ENCODE measurements around the gene SNRPB. TPM values are rescaled to one million over a fixed set of nuclear protein-coding genes. Genes with fewer than 3 reads are reported as not detected.

Gene SNRPB
- total RNA-seq, 1 experiment from 2014 or later: 401 TPM

DNA sequence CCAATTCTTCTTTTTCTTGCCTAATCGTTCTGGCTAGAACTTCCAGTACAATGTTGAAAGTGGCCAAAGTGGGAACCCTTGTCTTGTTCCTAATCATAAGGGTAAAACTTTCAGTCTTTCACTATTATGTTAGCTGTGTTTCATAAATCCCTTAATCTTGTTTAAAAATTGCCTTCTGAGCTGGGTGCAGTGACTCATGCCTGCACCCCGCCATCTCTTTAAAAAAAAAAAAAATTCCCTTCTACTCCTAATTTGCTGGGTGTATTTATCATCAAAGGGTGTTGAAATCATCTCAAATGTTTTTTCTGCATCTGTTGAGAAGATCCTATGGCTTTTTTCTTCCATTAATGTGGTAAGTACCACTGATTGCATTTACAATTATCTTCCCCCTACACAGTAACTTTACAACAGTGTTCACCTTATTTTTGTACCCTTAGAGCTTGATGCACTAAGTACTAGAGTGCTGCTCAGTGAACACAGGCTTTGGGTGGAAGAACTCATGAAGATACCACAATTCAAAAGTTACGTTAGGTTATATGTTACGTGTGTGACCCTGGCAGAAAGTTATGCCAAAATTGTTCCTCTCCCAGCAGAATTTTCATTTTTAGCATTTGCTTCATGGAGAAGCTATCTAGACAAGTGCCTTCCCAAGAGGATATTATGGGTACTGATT lies 9.7 kb downstream of the SNRPB start:
- Histone ChIP-seq H3K27me3 (no peaks in the 10 kb centered on the region), H3K27ac (no peak overlapping the region), H3K9me3 (replicated peaks) (no peaks in the 10 kb centered on the region), H3K4me1 (no peaks in the 10 kb centered on the region), H3K4me3 (no peak overlapping the region), H3K36me3 (peaks cover 75% of the 10 kb centered on the region)
- no peak for DNase-seq

DNA sequence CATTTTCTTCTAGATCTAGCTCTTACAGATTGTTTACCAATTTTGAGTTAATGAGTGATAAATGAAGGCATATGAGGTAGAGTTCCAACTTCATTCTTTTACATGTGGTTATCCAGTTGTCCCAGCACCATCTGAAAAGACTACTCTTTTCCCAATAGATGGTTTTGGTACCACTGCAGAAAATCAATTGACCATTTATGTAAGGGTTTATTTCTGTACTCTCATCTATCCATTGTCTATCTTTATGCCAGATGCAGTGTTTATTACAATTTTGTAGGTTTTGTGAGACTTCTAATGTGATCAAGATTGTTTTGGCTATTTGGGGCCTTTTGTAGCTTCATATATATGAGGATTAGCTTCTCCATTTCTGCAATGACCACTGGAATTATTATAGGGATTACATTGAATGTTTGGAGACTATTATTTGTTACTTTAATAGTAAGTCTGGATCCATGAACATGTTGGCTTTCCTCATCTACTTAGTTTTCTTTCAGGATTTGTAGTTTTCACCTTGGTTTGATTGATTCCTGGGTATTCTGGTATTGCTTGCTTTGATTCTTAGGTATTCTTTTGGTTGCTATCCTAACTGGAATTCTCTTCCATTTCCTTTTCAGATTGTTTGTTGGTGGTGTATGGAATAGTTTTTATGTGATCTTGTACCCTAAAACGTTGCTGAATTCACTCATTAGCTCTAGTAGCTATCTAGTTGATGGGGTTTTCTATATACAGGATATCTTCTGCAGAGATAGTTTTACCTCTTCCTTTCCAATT lies 10.4 kb downstream of the SNRPB start:
- H3K27ac ChIP-seq: no peak overlapping the region
- no peak overlapping the region for H3K4me3 ChIP-seq
- no peaks in the 10 kb centered on the region for H3K9me3 ChIP-seq (replicated peaks)
- H3K4me1 ChIP-seq: no peaks in the 10 kb centered on the region
- H3K36me3 ChIP-seq: peaks cover 69% of the 10 kb centered on the region
- no peak for DNase-seq
- H3K27me3 ChIP-seq: no peaks in the 10 kb centered on the region

DNA sequence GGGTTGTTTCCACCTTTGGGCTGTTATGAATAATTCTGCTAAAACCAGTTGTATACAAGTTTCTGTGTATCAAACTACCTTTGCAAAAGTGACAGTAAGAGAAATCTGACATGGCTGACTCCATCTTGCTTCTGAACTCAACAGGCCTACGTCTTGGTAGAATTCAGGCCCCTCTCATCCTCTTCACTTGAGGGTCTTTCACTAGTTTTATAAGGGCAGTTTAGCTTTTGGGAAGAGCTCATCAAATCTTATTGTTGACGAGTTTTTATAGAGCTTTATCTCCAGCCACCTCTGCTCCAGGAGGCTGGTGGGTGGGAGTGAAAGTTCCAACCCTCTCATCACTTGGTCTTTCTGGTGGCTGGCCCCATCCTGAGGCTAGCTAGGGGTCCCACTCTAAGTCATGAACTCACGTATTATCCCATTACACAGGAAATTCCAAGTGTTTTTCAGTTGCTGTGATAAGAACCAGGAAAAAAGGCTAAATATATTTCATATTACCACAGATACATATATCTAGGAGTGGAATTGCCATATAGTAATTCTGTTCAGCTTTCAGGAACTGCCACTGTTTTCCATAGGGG lies 11.6 kb downstream of the SNRPB start:
- no peak overlapping the region for H3K4me3 ChIP-seq
- no peak overlapping the region for H3K27ac ChIP-seq
- H3K27me3 ChIP-seq: no peaks in the 10 kb centered on the region
- no peaks in the 10 kb centered on the region for H3K4me1 ChIP-seq
- no peaks in the 10 kb centered on the region for H3K9me3 ChIP-seq (replicated peaks)
- DNase-seq: no peak
- H3K36me3 ChIP-seq: peaks cover 58% of the 10 kb centered on the region

DNA sequence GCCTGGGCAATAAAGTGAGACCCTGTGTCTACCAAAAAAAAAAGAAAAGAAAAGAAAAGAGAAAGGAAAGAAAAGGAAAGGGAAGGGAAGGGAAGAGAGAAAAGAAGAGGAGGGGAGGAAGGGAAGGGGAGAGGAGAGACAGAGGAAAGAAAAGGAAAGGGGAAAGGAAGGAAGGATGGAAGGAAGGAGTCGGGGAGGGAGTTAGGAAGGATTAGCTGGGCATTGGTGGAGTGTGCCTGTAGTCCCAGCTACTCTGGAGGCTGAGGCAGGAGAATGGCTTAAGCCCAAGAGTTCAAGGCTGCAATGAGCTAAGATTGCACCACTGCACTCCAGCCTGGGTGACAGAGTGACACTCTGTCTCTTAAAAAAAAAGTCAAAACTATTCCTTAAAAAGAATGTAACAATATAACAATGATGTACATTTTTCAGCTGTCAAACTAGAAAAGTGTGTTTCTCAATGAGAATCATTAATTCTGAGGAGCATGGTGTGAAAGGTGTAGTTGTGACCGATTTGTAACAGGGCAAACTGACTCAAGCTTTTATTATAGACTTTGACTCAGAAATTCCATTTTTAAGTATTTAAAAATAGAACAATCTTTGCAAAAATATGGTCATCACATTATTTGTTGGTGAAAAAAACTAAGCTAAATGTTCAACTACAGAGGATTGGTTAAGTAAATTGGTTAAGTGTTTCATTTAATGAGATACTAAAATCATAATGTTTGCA lies 14.7 kb downstream of the SNRPB start:
- Histone ChIP-seq H3K9me3 (replicated peaks) (no peaks in the 10 kb centered on the region), H3K27me3 (no peaks in the 10 kb centered on the region), H3K4me1 (no peaks in the 10 kb centered on the region), H3K4me3 (no peak overlapping the region), H3K36me3 (peaks cover 27% of the 10 kb centered on the region), H3K27ac (no peak overlapping the region)
- DNase-seq: no peak

DNA sequence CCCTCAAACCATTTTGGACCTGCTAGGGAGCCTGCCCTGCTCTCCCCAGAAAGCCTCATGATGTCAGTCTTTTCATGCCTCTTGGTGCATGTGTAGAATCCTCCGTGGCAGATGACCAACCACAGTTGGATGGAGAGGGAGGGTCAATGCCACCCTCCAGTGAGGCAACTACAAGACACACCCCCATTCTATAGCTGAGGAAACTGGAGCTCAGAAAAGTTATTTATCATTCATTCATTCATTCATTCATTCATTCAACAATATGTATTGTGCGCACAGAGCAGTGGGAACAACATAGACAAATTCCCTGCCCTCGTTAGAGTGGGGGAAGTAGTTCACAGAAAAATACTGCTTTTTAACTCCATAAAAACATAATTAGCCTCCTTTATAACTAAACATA lies 16.8 kb downstream of the SNRPB start:
- Histone ChIP-seq H3K4me1 (no peaks in the 10 kb centered on the region), H3K27ac (no peak overlapping the region), H3K9me3 (replicated peaks) (no peaks in the 10 kb centered on the region), H3K36me3 (peaks cover 6% of the 10 kb centered on the region), H3K27me3 (no peaks in the 10 kb centered on the region), H3K4me3 (no peak overlapping the region)
- no peak for DNase-seq

DNA sequence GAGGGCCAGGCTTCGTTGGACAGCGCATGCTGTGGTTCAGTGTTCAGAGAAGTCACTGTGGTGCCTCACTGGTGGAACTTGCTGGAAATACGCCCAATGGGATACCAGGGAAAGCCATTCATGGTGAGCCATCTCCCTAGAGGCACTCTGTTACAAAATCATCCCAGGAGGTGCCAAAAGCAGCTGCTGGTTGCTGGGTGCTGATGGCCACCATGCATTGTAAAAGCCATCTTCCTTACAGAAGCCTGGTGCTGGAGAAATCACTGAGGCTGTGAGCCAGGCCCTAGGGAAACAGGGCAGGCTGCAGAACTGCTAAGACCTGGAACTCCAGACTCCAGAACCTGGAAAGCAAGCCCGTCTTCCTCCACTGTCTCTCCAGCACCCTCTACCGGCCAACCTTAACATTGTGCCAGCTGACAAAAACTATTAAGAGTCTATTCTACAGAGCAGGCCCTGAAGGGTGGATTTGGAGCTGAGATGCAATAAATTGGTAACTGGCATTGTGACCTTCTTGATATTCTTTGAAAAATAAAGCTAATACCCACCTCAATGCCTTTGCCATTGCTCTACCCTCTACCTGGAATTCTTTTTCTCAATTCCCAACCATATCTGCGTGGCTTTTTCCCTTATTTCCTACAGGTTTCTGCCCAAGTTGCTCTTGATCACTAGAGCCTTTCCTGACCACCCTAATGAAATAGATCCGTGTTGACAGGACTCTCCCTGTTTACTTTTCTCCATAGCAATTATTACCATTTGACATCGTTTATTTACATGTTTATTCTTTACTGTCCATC lies 18.5 kb downstream of the SNRPB start:
- H3K36me3 ChIP-seq: no peaks in the 10 kb centered on the region
- DNase-seq: peak; percentile 72 to 83
- no peaks in the 10 kb centered on the region for H3K9me3 ChIP-seq (replicated peaks)
- H3K4me1 ChIP-seq: no peaks in the 10 kb centered on the region
- no peaks in the 10 kb centered on the region for H3K27me3 ChIP-seq
- no peak overlapping the region for H3K27ac ChIP-seq
- H3K4me3 ChIP-seq: no peak overlapping the region

DNA sequence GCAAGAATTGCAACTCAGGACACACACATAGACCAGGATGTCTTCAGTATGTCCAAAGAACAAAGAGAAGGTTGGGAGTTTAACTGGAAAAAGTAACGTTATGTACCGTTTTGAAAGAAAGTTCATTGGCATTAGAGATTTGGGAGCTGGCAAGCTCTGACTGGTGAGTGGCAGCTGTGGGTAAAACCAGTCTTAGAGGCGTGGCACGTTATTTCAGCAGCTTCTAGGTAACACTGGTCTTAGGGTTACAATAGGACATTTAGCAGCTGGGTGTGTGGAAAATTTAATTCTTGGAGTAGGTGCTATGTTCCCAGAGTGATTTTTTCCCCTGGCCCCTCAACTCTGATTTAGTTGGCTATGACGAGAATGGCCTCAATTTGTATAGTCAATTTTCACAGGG lies 19.2 kb downstream of the SNRPB start:
- DNase-seq: no peak

DNA sequence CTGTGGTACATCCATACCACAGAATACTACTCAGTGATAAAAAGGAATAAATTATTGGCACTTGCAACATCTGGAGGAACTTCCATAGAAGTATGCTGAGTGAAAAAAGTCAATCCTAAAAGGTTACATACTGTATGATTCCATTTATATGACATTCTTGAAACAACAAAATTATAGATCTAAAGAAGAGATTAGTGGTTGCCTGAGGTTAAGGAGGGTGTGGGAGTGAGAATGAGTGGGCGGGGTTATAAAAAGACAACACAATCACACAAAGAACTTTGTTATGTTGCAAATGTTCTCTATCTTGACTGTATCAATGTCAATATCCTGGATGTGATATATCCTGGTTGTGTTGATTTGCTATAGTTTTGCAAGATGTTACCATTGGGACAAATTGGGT lies 21.2 kb downstream of the SNRPB start:
- no peaks in the 10 kb centered on the region for H3K36me3 ChIP-seq
- H3K4me3 ChIP-seq: no peak overlapping the region

More for the DNA sequence above, 19.2 kb downstream of the SNRPB start:
- Histone ChIP-seq H3K4me1 (no peaks in the 10 kb centered on the region), H3K4me3 (no peak overlapping the region), H3K27me3 (no peaks in the 10 kb centered on the region), H3K36me3 (no peaks in the 10 kb centered on the region), H3K27ac (no peak overlapping the region), H3K9me3 (replicated peaks) (no peaks in the 10 kb centered on the region)

DNA sequence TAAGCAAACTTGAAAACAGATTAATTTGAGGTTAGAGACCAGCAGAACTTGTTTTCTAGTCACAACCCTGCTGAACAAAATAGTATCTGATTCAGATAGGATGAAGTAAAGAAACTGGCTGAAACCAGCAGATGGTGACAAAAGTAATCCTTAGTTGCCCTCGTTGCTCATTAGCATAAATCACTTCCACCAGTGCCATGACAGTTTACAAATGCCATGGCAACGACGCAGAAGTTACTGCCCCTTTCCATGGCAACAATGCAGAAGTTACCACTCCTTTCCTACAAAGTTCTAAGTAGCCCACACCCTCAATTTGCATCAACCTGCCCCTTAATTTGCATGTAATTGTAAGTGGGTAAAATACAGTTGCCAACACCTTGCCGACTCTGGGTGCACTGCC lies 23.7 kb downstream of the SNRPB start:
- DNase-seq: no peak
- H3K9me3 ChIP-seq (replicated peaks): no peaks in the 10 kb centered on the region
- H3K27ac ChIP-seq: no peak overlapping the region

More for the DNA sequence above, 21.2 kb downstream of the SNRPB start:
- Histone ChIP-seq H3K4me1 (no peaks in the 10 kb centered on the region), H3K27me3 (no peaks in the 10 kb centered on the region), H3K9me3 (replicated peaks) (no peaks in the 10 kb centered on the region), H3K27ac (no peak overlapping the region)
- DNase-seq: no peak

DNA sequence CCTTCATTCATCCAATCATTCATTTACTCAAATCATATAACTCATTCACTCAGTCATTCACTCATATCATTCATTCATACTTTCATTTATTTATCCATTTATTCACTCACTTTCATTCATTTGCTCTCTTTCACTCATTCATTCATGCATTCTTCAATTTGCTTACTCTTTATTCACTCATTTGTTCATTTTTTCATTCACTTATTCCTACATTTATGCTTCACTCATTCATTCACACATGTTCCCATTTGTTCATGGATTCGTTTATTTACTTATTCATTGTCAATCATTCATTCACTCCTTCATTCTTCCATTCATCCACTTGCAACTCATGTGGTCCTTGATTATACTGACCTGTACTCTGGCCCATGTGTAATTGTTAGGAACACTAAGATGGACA lies 39.4 kb downstream of the SNRPB start:
- Histone ChIP-seq H3K36me3 (no peaks in the 10 kb centered on the region), H3K9me3 (replicated peaks) (no peaks in the 10 kb centered on the region), H3K27ac (no peak overlapping the region), H3K27me3 (no peaks in the 10 kb centered on the region), H3K4me3 (no peak overlapping the region), H3K4me1 (no peaks in the 10 kb centered on the region)
- DNase-seq: no peak

More for the DNA sequence above, 23.7 kb downstream of the SNRPB start:
- Histone ChIP-seq H3K4me1 (no peaks in the 10 kb centered on the region), H3K36me3 (no peaks in the 10 kb centered on the region), H3K27me3 (no peaks in the 10 kb centered on the region), H3K4me3 (no peak overlapping the region)

DNA sequence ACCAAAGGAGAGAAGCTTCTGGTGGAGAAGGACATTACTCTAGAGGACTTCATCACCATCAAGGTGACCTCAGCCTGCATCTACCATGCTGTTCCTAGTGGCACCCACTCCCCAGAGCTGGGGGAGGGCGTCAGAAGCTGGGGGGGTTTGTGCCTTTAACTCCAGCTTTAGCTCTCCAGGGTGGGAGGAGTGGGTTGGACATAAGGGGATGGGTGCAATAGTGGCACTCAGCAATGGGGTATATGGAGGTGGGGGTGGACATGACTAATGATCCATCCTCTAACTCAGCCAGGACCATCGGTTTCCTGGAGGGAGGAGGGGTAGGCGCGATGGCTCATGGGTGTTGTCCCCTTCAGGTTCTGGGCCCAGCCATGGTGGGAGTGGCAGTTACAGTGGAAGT lies 40.1 kb downstream of the SNRPB start:
- H3K27ac ChIP-seq: no peak overlapping the region
- H3K9me3 ChIP-seq (replicated peaks): no peaks in the 10 kb centered on the region
- DNase-seq: no peak
- H3K4me1 ChIP-seq: no peaks in the 10 kb centered on the region
- H3K36me3 ChIP-seq: no peaks in the 10 kb centered on the region
- no peaks in the 10 kb centered on the region for H3K27me3 ChIP-seq
- H3K4me3 ChIP-seq: no peak overlapping the region

DNA sequence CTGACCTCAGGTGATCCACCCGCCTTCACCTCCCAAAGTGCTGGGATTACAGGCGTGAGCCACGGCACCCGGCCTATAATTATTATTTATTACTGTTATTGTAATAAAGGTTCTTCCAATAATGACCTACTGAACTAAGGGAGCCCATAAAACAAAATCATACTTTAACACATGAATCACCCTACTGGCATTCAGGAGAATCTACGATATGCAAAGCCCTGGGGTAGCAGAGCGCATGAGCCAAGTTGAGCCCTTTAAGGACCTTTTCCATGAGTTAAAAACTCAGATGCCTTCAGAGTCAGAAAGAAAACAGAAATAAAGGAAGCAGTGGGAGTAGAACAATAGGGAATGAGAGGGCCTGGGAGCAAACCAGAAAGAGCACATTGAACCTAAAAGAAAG lies 41.5 kb downstream of the SNRPB start:
- Histone ChIP-seq H3K27ac (no peak overlapping the region), H3K4me1 (no peaks in the 10 kb centered on the region), H3K27me3 (no peaks in the 10 kb centered on the region), H3K4me3 (no peak overlapping the region), H3K9me3 (replicated peaks) (no peaks in the 10 kb centered on the region), H3K36me3 (no peaks in the 10 kb centered on the region)
- DNase-seq: no peak

DNA sequence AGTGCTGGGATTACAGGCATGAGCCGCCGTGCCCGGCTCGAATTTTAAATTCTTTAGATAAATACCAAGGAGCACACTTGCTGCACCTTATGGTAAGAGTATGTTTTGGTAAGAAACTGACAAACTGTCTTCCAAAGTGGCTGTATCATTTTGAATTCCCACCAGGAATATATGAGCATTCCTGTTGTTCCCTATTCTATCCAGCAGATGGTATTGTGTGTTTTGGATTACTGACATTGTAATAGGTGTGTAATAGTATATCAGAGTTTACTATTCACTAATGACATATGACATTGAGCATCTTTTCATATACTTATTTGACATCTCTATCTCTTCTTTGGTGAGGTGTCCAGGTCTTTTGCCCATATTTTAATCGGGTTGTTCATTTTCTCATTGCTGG lies 49.3 kb downstream of the SNRPB start:
- Histone ChIP-seq H3K27ac (no peak overlapping the region), H3K27me3 (peaks cover 4% of the 10 kb centered on the region), H3K36me3 (no peaks in the 10 kb centered on the region), H3K9me3 (replicated peaks) (no peaks in the 10 kb centered on the region), H3K4me1 (no peaks in the 10 kb centered on the region), H3K4me3 (no peak overlapping the region)
- DNase-seq: no peak

DNA sequence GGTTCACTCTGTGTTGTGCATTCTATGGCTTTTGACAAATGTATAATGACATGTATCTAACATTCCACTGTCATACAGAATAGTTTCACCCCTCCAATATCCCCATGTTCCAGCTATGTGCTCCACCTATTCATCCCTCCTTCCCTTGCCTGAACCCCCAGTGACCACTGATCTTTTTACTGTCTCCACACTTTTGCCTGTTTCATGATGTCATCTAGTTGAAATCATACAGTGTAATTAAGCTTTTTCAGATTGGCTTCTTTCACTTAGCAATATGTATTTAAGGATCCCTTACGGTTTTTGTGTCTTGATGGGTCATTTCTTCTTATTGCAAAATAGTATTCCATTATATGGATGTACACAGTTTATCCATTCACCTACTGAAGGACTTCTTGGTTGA lies 50.1 kb downstream of the SNRPB start:
- Histone ChIP-seq H3K36me3 (no peaks in the 10 kb centered on the region), H3K4me3 (no peak overlapping the region), H3K4me1 (no peaks in the 10 kb centered on the region), H3K9me3 (replicated peaks) (no peaks in the 10 kb centered on the region), H3K27ac (no peak overlapping the region), H3K27me3 (peaks cover 4% of the 10 kb centered on the region)
- no peak for DNase-seq
